ENCODE data around the gene HOXA11. TPM values are rescaled to one million over a fixed set of nuclear protein-coding genes. Genes with fewer than 3 reads are reported as not detected.

Gene HOXA11
- total and polyA plus RNA-seq, 2 of the 4 experiments (the other 2 are of a cell fraction): 0.05 TPM; not detected in 1

DNA sequence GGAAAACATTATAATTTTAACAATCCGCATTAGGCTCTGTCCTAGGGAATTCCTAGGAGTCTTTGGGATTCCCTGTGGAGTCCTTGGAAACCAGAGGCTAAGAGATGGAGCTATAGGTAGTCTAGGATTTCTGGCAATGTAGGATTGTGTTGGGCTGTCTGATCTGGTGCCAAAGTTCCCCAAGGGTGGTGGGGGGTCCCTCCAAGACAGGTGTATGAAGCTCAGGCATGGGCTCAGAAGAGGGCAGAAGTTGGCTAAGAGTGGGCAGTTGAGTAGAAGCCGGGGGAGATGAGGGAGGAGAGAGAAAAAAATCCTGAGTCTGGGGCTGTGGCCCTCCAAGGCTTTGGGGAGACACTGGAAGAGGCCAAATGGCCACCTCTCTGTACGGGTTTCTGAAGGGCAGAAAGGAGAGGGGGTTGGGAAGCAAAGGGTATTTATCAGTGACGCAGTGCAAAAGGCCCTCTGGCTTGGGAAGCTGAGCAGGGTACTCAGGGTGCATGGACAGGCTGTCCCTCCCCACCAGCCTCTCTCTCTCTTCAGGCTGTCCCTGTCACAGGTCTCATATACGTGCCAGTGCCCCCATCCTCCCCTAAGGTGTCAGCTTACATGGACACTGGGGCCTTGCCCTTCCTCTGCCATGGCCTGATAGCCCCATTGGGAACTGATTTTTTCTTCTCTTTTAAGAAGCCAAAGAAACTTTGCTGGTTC lies 38.4 kb downstream of the HOXA11 start (continued):
- TF ChIP-seq, protein P1, sequence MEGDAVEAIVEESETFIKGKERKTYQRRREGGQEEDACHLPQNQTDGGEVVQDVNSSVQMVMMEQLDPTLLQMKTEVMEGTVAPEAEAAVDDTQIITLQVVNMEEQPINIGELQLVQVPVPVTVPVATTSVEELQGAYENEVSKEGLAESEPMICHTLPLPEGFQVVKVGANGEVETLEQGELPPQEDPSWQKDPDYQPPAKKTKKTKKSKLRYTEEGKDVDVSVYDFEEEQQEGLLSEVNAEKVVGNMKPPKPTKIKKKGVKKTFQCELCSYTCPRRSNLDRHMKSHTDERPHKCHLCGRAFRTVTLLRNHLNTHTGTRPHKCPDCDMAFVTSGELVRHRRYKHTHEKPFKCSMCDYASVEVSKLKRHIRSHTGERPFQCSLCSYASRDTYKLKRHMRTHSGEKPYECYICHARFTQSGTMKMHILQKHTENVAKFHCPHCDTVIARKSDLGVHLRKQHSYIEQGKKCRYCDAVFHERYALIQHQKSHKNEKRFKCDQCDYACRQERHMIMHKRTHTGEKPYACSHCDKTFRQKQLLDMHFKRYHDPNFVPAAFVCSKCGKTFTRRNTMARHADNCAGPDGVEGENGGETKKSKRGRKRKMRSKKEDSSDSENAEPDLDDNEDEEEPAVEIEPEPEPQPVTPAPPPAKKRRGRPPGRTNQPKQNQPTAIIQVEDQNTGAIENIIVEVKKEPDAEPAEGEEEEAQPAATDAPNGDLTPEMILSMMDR (conservative IDR thresholded peaks at IDR 0.05; ENCODE audit: low read depth, low read length): no peak

DNA sequence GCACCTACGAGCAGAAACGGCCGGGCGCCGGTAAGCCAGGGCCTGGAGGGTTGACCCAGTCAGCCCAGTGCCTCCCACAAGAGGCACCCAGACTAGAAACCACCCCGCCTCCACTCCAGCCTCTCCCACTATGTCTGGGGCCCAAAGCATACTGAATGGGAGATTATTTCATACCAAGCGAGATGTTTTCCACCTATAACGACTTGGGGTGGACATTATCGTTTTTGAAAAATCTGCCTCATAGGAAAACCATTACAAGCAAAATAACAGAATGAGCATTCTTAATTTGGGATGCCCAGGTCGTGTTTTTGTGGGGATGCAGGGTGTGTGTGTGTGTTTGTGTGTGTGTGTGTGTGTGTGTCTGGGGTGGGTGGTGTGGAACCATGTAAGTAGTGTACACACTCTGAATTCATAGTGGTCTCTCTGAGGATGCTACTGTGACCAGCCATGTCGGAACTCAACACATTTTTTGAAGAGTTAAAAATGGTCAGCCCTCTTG lies 39.1 kb downstream of the HOXA11 start:
- H2AFZ ChIP-seq (replicated peaks; ENCODE audit: low read length, poor library complexity): peak overlapping the region; percentile 90
- intact Hi-C loops (cut with micrococcal nuclease): loop anchor here (5.0 kb wide), 1 partner anchor 1054 kb away; no protein-coding TSS in a partner anchor
- H2BK20ac ChIP-seq (ENCODE audit: low read depth, low read length): 0 out of 2 replicates have a peak overlapping the region, but pooled peaks have one; percentile 17
- H3K9ac ChIP-seq (ENCODE audit: low read depth, low read length): peak overlapping the region; percentile 87
- H3K9me3 ChIP-seq (ENCODE audit: control insufficient read depth, insufficient read depth, low read length): no peaks in the 10 kb centered on the region
- peak overlapping the region; percentile 57; the same call in 1 of the 2 replicates for H3K14ac ChIP-seq (replicated peaks; ENCODE audit: low read depth, low read length)
- peak overlapping the region; percentile 73 for H2BK120ac ChIP-seq (ENCODE audit: low read depth, low read length)
- H2BK15ac ChIP-seq (ENCODE audit: low read depth, low read length): peak overlapping the region; percentile 63; the same call in 1 of the 3 replicates
- H3K79me1 ChIP-seq (ENCODE audit: low read depth in 1 of 2, low read length in 2 of 2): peaks cover 9 to 33% of the 10 kb centered on the region in 2 experiments; a peak in 3 of 4 replicates
- TF ChIP-seq RAD21 (IDR thresholded peaks at IDR 0.05; ENCODE audit: low read length) (no peak), MXI1 (IDR thresholded peaks at IDR 0.05; ENCODE audit: borderline replicate concordance, low read depth, low read length) (no peak), POLR2A (IDR thresholded peaks at IDR 0.05; ENCODE audit: low read depth, low read length) (no peak), BHLHE40 (IDR thresholded peaks at IDR 0.05; ENCODE audit: low read depth, low read length) (no peak), MAZ (IDR thresholded peaks at IDR 0.05; ENCODE audit: borderline replicate concordance, low read depth, low read length) (no peak), RFX5 (IDR thresholded peaks at IDR 0.05; ENCODE audit: low read depth, low read length) (no peak), SMC3 (IDR thresholded peaks at IDR 0.05; ENCODE audit: low read depth, low read length) (no peak), FOS (IDR thresholded peaks at IDR 0.05; ENCODE audit: low read depth, low read length) (no peak)
- POLR2A ChIA-PET (ENCODE audit: unreplicated experiment): no interaction called here
- peak overlapping the region; percentile 47 for H3K23ac ChIP-seq (ENCODE audit: low read depth, low read length)
- in situ Hi-C loops (cut with MboI; ENCODE audit: low sequenced_read_pairs): loop anchor here (10.0 kb wide), 1 partner anchor 951 kb away; no protein-coding TSS in a partner anchor
- peak overlapping the region; percentile 76 to 84 for H4K8ac ChIP-seq (ENCODE audit: low read depth in 2 of 2, low read length in 2 of 2)
- peak overlapping the region; percentile 48; the same call in 1 of the 2 replicates for H2AK5ac ChIP-seq (ENCODE audit: low read depth, low read length)
- peak overlapping the region; percentile 80 for H3K27ac ChIP-seq (ENCODE audit: insufficient read depth, low read length)
- peak overlapping the region; percentile 66 for H2BK5ac ChIP-seq (ENCODE audit: low read depth, low read length, poor library complexity, severe bottlenecking)
- DNase-seq (no peak), ATAC-seq (ENCODE audit: low read depth) (no peak)
- no peaks in the 10 kb centered on the region for H3K27me3 ChIP-seq (ENCODE audit: control insufficient read depth, insufficient read depth, low read length)
- peak overlapping the region; percentile 40 for H3K4me3 ChIP-seq (ENCODE audit: insufficient read depth, low read depth, low read length)
- no peaks in the 10 kb centered on the region for H4K20me1 ChIP-seq (ENCODE audit: insufficient read depth, low read length)
- peak overlapping the region; percentile 79 for H3K4ac ChIP-seq (ENCODE audit: low read depth, low read length)
- peak overlapping the region; percentile 76 for H4K5ac ChIP-seq (ENCODE audit: low read depth, low read length)
- H3K36me3 ChIP-seq (ENCODE audit: control insufficient read depth, insufficient read depth, low read length): peaks cover 6% of the 10 kb centered on the region
- H3K4me2 ChIP-seq (ENCODE audit: low read depth, low read length): peak overlapping the region; percentile 83
- H3K4me1 ChIP-seq (ENCODE audit: control insufficient read depth, insufficient read depth, low read length): peaks cover 13% of the 10 kb centered on the region
- peak overlapping the region; percentile 77 for H3K18ac ChIP-seq (ENCODE audit: low read depth, low read length)
- peak overlapping the region; percentile 76 for H4K91ac ChIP-seq (ENCODE audit: insufficient read depth, low read depth, low read length)
- peak overlapping the region; percentile 63 for H2AK9ac ChIP-seq (replicated peaks; ENCODE audit: low read depth, low read length, poor library complexity)
- WGBS, 2 experiments (ENCODE audit: extremely low coverage in 2 of 2, insufficient read length in 1 of 2): no CpG with 5 or more reads among the region's 11 CpGs
- no peaks in the 10 kb centered on the region for H3K9me1 ChIP-seq (ENCODE audit: insufficient read depth, low read length)
- dilution Hi-C loops (cut with HindIII; ENCODE audit: low sequenced_read_pairs, unreplicated experiment): no loop called here
- CTCF ChIA-PET: interaction anchor here (1.0 kb wide), 1 partner anchor 15 kb away, joined by 4 read pairs; no protein-coding TSS in a partner anchor
- H3K56ac ChIP-seq (ENCODE audit: extremely low read depth, insufficient read depth, low read length): peak overlapping the region; percentile 50; the same call in 1 of the 2 replicates
- no TSS peak for BruUV-seq (replicated peaks)

All from IMR-90 (cell line).